ENCODE data around the gene DUSP28.

DNA sequence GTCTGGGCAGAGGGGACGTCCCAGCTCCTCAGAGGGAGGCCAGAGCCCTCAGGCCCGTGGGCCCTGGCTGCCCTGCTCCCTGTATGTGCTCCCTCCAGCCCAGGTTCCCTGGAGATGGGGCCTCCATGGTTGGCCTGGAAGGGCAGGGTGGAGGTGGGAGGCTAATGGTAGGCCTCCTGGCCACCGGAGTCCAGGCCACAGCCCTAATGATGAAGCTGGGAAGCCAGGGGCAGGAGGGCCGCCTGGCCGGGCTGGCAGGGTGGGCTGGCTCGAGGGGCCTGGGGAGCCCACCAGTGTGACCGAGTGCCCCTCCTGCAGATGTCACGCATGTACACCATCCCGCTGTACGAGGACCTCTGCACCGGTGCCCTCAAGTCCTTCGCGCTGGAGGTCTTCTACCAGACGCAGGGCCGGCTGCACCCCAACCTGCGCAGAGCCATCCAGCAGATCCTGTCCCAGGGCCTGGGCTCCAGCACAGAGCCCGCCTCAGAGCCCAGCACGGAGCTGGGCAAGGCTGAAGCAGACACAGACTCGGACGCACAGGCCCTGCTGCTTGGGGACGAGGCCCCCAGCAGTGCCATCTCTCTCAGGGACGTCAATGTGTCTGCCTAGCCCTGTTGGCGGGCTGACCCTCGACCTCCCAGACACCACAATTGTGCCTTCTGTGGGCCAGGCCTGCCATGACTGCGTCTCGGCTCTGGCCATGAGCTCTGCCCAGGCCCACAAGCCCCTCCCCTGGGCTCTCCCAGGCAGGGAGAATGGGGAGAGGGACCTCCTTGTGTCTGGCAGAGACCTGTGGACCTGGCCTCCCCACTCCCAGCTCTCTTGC lies 17.3 kb downstream of the DUSP28 start:
- TF ChIP-seq CTCF (IDR thresholded peaks at IDR 0.05) (no peak), EZH2 (IDR thresholded peaks at IDR 0.05; ENCODE audit: borderline replicate concordance, insufficient read depth, low read depth, low read length, poor library complexity, severe bottlenecking) (no peak)

Data from B cell (primary cell).